ENCODE results near the gene TMX3.

TMX3 gene

DNA sequence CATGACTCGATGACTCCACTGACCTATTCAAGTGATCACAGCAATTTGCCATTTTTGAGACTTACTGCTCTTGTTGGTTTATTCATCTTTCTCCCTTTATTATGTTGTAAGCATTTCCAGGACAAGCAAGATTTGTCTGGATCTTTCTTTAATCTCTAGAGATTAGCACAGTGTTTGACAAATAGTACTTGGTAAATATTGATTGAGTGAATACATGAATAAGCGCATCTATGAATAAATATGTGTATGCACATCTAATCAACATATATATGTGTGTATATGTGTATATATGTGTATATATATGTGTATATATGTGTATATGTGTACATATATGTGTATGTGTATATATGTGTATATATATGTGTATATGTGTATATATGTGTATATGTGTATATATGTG is 7.3 kb downstream of the TMX3 start:
- DNase-seq: no peak

DNA sequence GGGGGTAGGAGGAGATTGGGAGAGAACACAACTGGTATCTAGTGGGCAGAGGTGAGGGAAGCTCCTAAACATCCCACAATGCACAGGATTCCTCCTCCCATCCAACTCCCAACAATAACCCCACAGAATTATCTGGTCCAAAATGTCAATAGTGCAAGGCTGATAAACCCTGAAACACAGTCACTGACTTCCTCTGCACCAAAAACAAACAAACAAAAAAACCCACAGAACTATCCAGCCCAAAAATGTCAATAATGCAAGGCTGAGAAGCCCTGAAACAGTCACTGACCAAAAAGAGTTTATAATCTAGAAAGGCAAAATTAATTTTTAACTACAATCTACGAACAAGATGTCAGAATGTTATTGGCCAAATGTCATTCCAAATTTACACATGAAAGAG is 9.8 kb downstream of the TMX3 start:
- no peak for DNase-seq

DNA sequence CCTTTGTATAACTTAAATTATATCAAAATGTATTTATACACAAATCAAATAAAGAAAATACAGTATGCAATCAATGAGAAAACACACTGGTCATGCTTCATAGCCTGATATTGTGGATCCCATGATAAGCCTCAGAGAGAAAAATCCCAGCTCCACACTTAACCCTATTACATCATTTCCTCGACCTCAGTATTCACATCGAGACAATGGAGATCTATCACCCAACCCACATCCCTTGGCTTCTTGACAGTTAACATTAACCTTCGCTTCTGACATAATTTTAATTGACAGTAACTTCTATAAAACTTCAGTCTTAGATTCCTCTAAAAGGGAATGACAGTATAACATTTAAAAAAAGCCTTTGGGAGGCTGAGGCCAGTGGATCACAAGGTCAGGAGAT is 11.6 kb downstream of the TMX3 start:
- no peak for DNase-seq

DNA sequence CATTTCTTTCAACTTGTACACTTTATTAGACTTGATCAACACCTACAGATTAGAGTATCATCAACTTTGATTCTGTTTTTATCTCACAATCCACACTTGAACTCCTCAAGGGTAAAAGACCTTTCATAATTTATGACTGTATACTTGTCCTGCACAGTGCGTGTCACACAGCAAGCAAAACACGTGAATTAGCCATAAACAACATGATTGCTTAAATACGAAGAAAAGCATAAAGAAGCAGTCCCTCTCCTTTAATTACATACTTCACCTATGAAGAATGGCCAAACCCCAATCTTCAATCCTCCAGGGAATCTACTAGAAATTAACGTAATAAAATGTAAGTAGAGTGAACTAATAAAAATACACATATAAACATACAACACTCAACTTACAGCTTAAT is 13.6 kb downstream of the TMX3 start:
- no peak for DNase-seq

DNA sequence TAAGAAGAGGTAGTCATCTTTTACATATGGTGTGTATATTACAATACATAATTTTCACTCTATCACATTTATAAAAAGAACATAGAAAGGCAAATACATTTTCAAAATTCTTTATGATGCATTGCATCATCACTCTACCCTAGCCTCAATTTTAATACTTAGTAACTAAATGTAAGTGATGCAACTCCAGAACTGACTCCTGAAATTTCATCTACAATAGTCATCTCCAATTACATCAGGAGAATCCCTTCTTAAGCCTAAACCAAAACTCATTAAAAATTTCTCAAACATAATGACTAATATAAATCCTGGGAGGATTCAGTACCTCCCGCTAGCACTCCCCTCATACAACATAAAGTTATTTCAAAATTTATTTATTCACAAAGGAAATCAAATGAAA is 15.9 kb downstream of the TMX3 start:
- DNase-seq: no peak

DNA sequence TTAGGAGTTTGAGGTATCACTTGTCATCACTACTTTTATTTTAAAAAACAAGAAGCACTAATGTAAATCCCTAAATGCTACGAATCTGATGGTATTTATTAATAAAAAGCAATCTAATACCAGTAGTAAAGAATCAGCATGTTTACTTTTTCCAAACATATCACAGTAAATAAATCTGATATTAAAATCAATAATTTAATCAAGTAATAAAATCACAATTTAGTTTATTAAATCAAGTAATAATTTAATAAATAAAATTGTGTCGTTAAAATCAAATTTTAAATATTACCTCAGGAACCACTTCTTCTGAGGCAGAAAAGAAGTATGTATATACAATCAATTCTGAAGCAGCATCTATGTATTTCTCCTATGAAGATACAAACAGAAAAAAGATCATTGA is 18.0 kb downstream of the TMX3 start:
- no peak for DNase-seq

DNA sequence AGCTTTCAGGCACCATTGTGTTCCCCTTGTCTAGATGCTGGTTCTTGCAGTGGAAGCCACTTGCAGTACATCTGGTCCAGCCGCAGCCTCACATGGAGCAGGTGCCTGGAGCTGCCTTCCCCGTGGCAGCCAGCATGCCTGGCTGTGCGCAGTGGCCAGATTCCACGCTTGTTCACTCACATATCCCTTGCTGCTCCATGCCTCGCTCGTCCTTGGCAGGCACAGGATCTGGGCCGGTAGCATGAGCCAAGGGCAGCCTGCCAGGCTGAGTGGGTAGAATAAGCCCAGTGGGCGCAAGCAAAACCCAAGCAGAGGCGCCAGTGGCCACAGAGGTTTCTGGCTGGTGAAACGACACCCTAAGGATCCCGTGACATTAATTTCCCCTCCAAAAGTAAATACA is 20.6 kb downstream of the TMX3 start:
- no peak for DNase-seq

DNA sequence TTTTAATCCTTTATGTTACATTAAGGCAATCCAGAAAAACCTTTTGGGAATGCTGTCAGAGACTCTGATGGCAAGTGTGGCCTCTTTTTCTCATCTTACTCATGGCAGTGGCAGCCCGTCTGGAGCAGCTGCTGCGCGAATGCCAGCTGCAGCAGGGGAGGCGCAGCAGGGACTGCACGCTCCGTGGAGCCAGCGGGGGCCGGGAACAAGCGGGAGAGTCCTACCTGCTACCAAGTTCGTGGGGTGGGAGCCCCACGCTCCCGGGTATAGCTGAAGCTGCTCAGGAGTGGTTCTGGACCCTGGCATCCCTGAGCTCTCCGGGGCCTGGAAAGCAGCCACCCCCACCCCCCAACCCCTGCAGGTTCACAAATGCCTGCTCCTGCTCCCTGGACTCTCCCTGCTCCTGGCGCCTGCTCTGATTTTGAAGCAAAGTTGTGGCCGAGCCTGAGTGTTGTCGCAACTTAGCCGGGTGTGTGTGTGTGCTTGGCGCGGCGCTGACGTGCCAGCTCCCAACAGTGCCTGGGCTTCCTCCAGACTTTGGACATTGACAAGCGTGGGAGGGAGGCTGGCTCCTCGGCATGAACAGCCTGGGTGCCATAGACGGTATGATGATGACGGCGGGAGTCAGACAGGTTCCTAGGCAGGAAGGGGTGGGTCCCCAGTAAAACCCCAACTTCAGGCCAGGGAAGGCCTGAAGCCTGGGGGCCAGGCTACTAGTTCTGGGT is 21.7 kb downstream of the TMX3 start:
- no peak for DNase-seq

DNA sequence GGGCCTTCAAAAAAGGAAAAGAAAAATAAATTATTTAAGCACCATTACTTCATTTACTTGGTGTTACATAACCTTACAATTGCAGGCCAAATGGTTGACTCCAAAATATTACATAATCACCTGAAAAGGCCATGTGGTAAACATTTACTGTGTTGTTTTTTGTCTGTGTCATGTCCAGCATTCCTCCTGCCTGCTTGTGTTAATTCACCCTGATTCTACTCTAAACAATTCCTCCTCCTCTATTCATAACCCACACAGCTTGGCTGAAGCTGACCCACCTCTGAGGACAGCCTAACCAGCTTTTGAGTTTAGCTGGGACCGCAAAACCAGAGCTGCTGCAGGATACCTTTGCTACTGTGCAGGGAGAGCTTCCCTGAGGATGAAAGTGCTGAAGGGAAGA is 35.4 kb downstream of the TMX3 start:
- DNase-seq: no peak

DNA sequence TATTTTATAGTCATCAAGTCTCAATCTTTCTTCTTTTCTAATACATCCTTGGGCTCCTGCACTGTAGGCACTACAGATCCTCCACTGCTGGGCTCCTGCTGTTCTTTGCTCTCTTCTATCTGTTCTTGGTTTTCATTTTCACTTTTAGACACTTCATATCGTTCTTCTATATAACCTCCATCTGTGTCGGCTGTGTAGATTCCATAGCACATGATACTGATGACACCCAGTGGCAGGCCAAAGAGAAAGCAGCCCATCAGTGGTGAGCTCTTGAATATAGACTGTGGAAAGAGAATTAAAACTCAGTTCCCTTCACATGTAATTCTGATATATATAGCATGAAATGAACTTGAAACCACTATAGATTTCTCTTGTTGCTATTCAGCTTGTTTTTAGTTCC is 38.0 kb downstream of the TMX3 start:
- no peak for DNase-seq

DNA sequence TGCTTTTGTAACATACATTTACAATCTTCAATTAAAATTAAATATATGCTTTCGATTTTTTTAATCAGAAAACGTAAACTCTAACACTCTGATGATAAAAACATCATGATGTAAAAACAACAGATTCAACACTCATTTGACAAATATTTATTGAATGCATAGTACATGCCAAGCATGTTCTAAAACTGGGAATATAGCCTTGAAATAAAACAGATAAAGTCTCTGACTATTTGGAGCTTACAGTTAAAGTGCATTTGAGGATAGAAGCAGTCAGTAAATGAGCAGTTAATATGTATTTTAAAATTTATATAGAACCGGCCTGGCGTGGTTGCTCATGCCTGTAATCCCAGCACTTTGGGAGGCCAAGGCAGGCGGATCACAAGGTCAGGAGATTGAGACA is 47.8 kb downstream of the TMX3 start:
- no peak for DNase-seq

DNA sequence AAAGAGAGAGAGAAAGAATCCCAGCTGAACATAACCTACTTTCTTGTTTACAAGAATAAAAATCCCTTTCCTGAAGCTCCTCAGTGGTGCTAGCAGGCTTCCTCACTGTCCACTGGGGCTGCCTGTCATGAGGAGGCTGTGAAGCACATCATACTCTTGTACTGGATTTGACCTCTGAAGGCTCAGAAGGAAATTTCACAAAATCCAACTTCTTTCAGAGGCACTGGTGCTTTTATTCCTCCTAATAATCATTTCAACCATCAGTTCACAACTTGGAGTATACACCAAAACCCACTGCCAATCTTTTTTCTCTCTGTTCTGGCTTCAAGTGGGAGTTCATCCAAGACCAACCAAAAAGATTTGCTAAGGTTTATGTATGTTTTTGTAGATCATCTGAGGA is 48.5 kb downstream of the TMX3 start:
- DNase-seq: no peak

DNA sequence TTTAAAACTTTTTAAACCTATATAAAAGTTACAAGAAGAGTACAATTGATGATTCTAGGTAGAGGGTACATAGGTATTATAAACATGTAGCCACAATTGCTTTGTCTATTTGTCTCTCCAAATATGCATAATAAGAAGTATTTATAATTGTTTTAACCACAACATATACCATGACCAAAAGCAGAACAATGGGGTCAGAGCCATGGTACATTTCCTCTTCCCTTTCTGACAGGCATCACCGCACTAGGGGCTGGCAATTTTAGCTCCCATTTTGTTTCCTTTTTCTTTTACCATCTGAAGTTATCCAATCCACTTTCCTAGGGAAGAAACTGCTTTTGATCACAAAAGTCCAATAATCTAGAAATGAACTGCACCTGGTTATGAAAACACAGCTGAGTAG is 49.3 kb downstream of the TMX3 start:
- DNase-seq: no peak

DNA sequence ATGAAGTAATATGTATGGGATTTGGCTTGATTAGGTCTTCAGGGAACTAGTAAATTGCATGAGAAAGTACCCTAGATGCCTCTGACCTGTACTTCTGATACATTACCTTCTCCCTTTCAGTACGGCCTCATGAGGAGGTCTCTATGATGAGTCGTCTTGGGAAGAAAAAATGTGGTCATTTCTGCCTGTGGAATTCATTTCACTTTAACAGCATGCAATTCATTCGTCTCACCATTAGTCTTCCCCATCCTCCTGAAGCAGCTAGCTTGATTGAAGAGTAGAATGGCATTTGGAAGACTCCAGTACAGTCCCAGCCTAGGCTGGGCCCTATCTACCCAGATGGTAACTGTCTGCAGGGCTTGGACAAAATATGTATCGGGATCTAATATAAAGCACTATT is 52.2 kb downstream of the TMX3 start:
- no peak for DNase-seq

DNA sequence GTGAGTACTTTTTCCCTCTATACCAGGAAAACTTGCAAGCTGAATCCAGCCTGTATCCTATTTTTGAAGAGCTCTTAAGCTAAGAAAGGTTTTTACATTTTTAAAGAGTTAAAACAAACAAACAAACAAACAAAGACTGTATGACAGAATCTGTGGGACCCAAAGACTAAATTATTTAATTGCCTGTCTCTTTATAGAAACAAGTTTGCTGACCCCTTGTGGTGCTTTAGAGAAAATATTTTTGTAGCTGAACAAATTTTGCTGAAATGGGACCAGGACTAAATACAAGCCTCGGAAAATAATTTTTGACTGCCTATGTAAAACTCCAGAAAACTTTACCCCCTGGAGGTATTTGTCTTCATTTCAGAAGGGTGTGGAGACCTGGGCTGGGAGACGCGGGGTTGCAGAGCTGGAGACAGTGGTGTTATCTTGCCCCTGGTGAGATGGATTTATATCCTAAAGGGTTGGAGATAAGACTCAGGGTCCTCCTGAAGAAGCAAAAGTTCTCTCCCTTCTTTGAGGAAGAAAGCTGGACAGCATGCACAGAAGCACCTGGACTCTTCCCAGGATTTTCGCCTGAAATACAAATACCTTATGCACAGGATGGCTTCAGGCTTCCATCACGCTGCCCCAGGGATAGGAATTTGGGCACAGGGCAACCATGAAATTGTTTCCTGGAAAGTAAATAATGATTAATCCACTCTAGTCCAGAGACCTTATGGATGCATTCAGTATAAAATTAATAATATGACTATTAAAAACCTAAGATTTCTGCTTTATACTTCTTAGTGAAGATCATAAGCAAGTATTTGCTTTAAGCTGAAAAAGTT is 54.3 kb downstream of the TMX3 start:
- DNase-seq: peak; percentile 21

DNA sequence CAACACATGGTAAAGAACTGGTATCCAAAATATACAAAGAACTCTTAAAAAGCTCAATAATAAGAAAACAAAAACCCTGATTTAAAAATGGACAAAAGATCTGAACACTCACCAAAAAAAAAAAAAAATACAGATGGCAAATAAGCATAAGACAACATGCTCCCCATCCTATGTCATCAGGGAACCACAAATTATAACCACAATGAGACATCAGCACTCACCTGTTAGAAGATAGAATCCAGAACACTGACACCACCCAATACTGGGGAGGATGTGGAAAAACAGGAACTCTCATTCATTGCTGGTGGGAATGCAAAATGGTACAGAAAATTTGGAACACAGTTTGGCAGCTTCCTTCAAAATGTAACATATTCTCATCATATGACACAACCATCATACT is 66.7 kb downstream of the TMX3 start:
- no peak for DNase-seq

DNA sequence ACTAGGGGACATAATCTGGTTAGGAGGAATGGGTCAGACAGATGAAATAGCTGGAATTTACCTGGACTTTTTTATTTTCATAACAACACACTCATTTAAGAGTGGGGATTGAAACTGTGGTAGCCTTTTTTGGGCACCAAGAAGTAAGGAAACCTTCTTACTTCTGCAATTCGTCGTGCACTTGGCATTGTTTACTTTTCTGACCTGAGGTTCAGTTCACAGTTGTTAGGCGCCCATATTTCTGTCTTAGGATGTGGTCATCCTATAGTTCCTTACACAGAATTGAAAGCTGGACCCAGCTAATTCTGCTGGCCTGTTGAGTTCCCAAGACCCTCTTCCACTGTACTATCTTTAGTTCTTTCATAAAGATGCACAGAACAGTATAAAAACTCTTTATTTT is 72.9 kb downstream of the TMX3 start:
- DNase-seq: no peak

DNA sequence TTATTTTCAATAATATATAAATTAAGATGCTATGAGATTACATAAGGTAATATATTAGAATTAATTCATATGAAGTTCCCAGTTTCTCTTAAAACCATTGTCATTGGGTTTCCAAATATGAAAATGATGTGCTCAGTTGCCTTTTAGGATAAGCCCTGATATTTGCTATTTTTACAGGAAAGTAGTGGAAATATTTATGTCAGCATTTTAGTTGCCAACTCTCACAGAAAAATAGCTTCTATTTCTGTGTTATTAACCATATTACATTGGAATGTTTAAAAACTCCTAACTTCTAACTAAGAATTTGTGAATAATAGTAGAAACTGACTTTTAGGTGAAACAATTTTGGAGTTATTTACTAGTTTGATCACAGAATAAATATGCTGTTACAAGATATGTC is 74.0 kb downstream of the TMX3 start:
- DNase-seq: no peak

DNA sequence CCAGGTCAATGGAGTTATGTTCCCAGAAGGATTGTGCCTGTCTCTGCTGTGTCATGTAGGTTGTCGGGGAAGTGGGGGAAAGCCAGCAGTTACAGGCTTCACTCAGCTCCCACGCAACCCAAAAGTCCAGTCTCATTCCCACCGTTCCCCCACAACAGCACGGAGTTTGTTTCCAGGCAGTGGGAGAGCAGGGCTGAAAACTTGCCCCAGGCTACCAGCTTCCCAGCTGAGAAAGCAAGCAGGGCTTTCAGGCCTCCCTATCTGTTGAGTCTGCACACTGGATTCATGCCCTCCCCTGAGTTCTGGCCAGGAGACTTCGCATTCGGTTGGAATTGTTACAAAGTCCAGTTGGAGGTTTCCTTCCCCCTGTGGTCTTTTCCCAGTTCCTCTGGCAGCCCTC is 76.3 kb downstream of the TMX3 start:
- DNase-seq: no peak

DNA sequence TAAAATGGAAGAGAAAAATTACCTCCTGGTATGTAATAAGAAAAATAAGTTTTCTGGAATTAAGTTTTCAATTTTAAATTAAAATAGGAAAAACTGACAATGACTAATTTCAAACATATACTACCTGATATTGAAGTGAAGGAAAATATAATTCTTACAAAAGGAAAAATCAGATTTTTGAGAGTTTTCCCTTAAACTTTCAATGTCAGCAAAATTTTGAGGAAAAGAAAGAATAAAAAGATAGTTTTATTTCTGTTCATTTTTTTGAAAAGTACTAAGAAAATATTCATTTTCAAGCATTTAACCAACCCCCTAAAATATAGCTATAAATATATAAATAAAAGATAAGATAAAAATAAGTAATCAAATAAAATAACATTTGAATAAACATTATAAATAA is 87.1 kb downstream of the TMX3 start:
- DNase-seq: no peak
